Measurements from ENCODE around the gene ATE1. TPM values are rescaled to one million over a fixed set of nuclear protein-coding genes. Genes with fewer than 3 reads are reported as not detected.
"Not testable (repeated sequence)": the region's sequence is repeated elsewhere in the genome, so short reads cannot be mapped to it uniquely, and the experiment has no call there.

ATE1 gene
- total RNA-seq, 1 experiment from 2014 or later = 40.4 TPM

DNA sequence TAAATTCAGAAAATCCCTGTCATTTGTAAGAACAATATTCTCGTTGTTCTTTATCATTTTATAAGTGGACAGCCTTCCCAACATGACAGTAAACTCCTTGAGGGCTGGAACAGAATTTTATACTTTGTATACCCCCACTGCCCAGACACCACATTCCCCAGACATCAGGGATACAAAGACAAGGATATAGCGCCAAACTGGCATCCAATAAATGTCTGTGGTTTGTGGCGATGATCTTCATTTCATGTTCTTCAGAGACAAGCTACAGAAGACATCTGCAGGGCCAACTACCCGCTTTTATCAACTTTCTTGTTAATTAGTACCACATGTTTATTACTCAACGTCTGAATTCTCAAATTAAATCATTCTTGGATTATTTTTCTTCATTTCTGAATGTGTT, 155.9 kb downstream of the ATE1 start:
- Mint-ChIP-seq H3K36me3 (ENCODE audit: insufficient read depth, unreplicated experiment) (peaks cover 6% of the 10 kb centered on the region), H3K4me1 (ENCODE audit: insufficient read depth, unreplicated experiment) (peaks cover 16% of the 10 kb centered on the region), H3K27ac (ENCODE audit: low read depth, unreplicated experiment) (no peak overlapping the region), H3K9me3 (ENCODE audit: unreplicated experiment) (no peaks in the 10 kb centered on the region), H3K4me3 (ENCODE audit: unreplicated experiment) (no peak overlapping the region), H3K27me3 (ENCODE audit: insufficient read depth, unreplicated experiment) (no peaks in the 10 kb centered on the region)
- TF ChIP-seq, protein P1, sequence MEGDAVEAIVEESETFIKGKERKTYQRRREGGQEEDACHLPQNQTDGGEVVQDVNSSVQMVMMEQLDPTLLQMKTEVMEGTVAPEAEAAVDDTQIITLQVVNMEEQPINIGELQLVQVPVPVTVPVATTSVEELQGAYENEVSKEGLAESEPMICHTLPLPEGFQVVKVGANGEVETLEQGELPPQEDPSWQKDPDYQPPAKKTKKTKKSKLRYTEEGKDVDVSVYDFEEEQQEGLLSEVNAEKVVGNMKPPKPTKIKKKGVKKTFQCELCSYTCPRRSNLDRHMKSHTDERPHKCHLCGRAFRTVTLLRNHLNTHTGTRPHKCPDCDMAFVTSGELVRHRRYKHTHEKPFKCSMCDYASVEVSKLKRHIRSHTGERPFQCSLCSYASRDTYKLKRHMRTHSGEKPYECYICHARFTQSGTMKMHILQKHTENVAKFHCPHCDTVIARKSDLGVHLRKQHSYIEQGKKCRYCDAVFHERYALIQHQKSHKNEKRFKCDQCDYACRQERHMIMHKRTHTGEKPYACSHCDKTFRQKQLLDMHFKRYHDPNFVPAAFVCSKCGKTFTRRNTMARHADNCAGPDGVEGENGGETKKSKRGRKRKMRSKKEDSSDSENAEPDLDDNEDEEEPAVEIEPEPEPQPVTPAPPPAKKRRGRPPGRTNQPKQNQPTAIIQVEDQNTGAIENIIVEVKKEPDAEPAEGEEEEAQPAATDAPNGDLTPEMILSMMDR (IDR thresholded peaks at IDR 0.05; ENCODE audit: unreplicated experiment) = no peak
- ChIA-PET POLR2A (no interaction called here), CTCF (interaction anchor here (0.6 kb wide), 1 partner anchor 909 kb away, joined by 3 read pairs; no protein-coding TSS in a partner anchor)
- intact Hi-C loops (cut with micrococcal nuclease) = no loop called here
- DNase-seq (ENCODE audit: unreplicated experiment) = no peak
- no TSS peak for BruUV-seq (replicated peaks)

GRCh38 chr10:121766426-121766825, 161.4 kb downstream of the ATE1 start:
- no TSS peak for BruUV-seq (replicated peaks)
- no peak overlapping the region for H3K27ac Mint-ChIP-seq (ENCODE audit: low read depth, unreplicated experiment)
- no peaks in the 10 kb centered on the region for H3K4me1 Mint-ChIP-seq (ENCODE audit: insufficient read depth, unreplicated experiment)
- H3K4me3 Mint-ChIP-seq (ENCODE audit: unreplicated experiment) = no peak overlapping the region
- TF ChIP-seq, protein P1 (IDR thresholded peaks at IDR 0.05; ENCODE audit: unreplicated experiment) = no peak
- H3K27me3 Mint-ChIP-seq (ENCODE audit: insufficient read depth, unreplicated experiment) = no peaks in the 10 kb centered on the region
- no peaks in the 10 kb centered on the region for H3K9me3 Mint-ChIP-seq (ENCODE audit: unreplicated experiment)
- POLR2A ChIA-PET = no interaction called here
- no peaks in the 10 kb centered on the region for H3K36me3 Mint-ChIP-seq (ENCODE audit: insufficient read depth, unreplicated experiment)
- no peak for DNase-seq (ENCODE audit: unreplicated experiment)
- CTCF ChIA-PET = no interaction called here
- intact Hi-C loops (cut with micrococcal nuclease) = no loop called here

DNA sequence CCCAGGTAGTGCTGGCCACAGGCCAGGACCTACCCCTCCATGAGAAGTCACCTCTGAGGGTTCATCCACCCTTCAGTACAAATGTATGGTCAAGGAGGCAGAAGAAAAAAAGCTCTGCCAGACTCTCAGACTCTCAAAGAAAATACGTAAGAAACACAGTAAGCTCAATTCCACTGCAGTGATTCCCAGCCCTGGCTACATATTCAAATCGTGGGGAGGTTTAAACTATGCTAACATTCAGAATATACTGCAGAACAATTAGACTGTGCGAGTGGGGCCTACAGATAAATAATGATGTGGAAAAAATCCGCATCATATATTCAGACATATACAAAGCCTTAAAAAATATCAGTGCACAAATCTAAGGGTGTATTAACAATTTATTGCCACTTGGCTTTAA, 162.6 kb downstream of the ATE1 start:
- Mint-ChIP-seq H3K9me3 (ENCODE audit: unreplicated experiment) (peaks cover 5% of the 10 kb centered on the region), H3K36me3 (ENCODE audit: insufficient read depth, unreplicated experiment) (peaks cover 5% of the 10 kb centered on the region), H3K27me3 (ENCODE audit: insufficient read depth, unreplicated experiment) (no peaks in the 10 kb centered on the region), H3K27ac (ENCODE audit: low read depth, unreplicated experiment) (no peak overlapping the region), H3K4me1 (ENCODE audit: insufficient read depth, unreplicated experiment) (no peaks in the 10 kb centered on the region), H3K4me3 (ENCODE audit: unreplicated experiment) (no peak overlapping the region)
- CTCF ChIA-PET = interaction anchor here (1.0 kb wide), 1 partner anchor 11 kb away, joined by 4 read pairs; no protein-coding TSS in a partner anchor
- DNase-seq (ENCODE audit: unreplicated experiment) = no peak
- POLR2A ChIA-PET = interaction anchor here (1.1 kb wide), 1 partner anchor 10 kb away, joined by 4 read pairs; no protein-coding TSS in a partner anchor
- no TSS peak for BruUV-seq (replicated peaks)
- TF ChIP-seq, protein P1 (IDR thresholded peaks at IDR 0.05; ENCODE audit: unreplicated experiment) = no peak
- intact Hi-C loops (cut with micrococcal nuclease) = no loop called here

- ChIA-PET POLR2A (interaction anchor here (0.6 to 1.1 kb wide), 4 partner anchors 9 to 1546 kb away, joined by 3 to 4 read pairs (median 4); no protein-coding TSS in a partner anchor), CTCF (interaction anchor here (1.1 kb wide), 1 partner anchor 30 kb away, joined by 6 read pairs; no protein-coding TSS in a partner anchor)
- H3K36me3 Mint-ChIP-seq (ENCODE audit: insufficient read depth, unreplicated experiment) = peaks cover 13% of the 10 kb centered on the region
- H3K27me3 Mint-ChIP-seq (ENCODE audit: insufficient read depth, unreplicated experiment) = no peaks in the 10 kb centered on the region
- H3K9me3 Mint-ChIP-seq (ENCODE audit: unreplicated experiment) = peaks cover 9% of the 10 kb centered on the region
- DNase-seq (ENCODE audit: unreplicated experiment) = no peak
- intact Hi-C loops (cut with micrococcal nuclease) = no loop called here
- no peaks in the 10 kb centered on the region for H3K4me1 Mint-ChIP-seq (ENCODE audit: insufficient read depth, unreplicated experiment)
- H3K4me3 Mint-ChIP-seq (ENCODE audit: unreplicated experiment) = no peak overlapping the region
- no peak overlapping the region for H3K27ac Mint-ChIP-seq (ENCODE audit: low read depth, unreplicated experiment)
- TF ChIP-seq, protein P1 (IDR thresholded peaks at IDR 0.05; ENCODE audit: unreplicated experiment) = no peak
- BruUV-seq (replicated peaks) = no TSS peak
Observed at GRCh38 chr10:121764233-121764942, 163.4 kb downstream of the ATE1 start.

- intact Hi-C loops (cut with micrococcal nuclease); H3K27ac Mint-ChIP-seq (ENCODE audit: low read depth, unreplicated experiment); BruUV-seq (replicated peaks); H3K9me3 Mint-ChIP-seq (ENCODE audit: unreplicated experiment); H3K4me3 Mint-ChIP-seq (ENCODE audit: unreplicated experiment); H3K27me3 Mint-ChIP-seq (ENCODE audit: insufficient read depth, unreplicated experiment); DNase-seq (ENCODE audit: unreplicated experiment): not testable (repeated sequence)
- peaks cover 12% of the 10 kb centered on the region for H3K4me1 Mint-ChIP-seq (ENCODE audit: insufficient read depth, unreplicated experiment)
- H3K36me3 Mint-ChIP-seq (ENCODE audit: insufficient read depth, unreplicated experiment) = peaks cover 36% of the 10 kb centered on the region
- CTCF ChIA-PET = interaction anchor here (0.6 kb wide), 1 partner anchor 1335 kb away, joined by 3 read pairs; no protein-coding TSS in a partner anchor
- POLR2A ChIA-PET = interaction anchor here (0.7 kb wide), 1 partner anchor 816 kb away, joined by 3 read pairs; no protein-coding TSS in a partner anchor
Observed at GRCh38 chr10:121757241-121757640, 170.6 kb downstream of the ATE1 start.

DNA sequence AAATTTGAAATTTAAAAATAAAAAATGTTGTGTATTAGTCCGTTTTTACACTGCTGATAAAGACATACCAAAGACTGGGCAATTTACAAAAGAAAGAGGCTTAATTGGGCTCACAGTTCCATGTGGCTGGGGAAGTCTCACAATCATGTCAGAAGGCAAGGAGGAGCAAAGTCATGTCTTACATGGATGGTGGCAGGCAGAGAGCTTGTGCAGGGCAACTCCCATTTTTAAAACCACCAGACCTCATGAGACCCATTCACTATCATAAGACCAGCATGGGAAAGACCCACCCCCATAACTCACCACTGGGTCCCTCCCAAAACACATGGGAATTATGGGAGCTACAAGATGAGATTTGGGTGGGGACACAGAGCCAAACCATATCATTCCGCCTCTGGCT, 172.3 kb downstream of the ATE1 start:
- intact Hi-C loops (cut with micrococcal nuclease); H3K4me3 Mint-ChIP-seq (ENCODE audit: unreplicated experiment); H3K27me3 Mint-ChIP-seq (ENCODE audit: insufficient read depth, unreplicated experiment); H3K27ac Mint-ChIP-seq (ENCODE audit: low read depth, unreplicated experiment); H3K9me3 Mint-ChIP-seq (ENCODE audit: unreplicated experiment); DNase-seq (ENCODE audit: unreplicated experiment); BruUV-seq (replicated peaks): not testable (repeated sequence)
- H3K4me1 Mint-ChIP-seq (ENCODE audit: insufficient read depth, unreplicated experiment) = peaks cover 12% of the 10 kb centered on the region
- ChIA-PET CTCF (interaction anchor here (1.1 kb wide), 1 partner anchor 50 kb away, joined by 3 read pairs; no protein-coding TSS in a partner anchor), POLR2A (interaction anchor here (1.4 to 1.5 kb wide), 2 partner anchors 9 to 357 kb away, joined by 3 to 4 read pairs; no protein-coding TSS in a partner anchor)
- peaks cover 31% of the 10 kb centered on the region for H3K36me3 Mint-ChIP-seq (ENCODE audit: insufficient read depth, unreplicated experiment)
